HEK293 (cell line): ENCODE measurements around the gene PIK3AP1.

Source experiments
- CTCF ChIA-PET: fragments of 350-600 bp; formaldehyde crosslinking; extraction: SDS; loops from one replicate; lab custom pipeline; 2021; ENCODE audit warnings: antibody characterized with exemption; lab: Yijun Ruan, JAX
- POLR2A ChIA-PET: fragments of 300-600 bp; formaldehyde crosslinking; extraction: SDS; loops from one replicate; lab custom pipeline; 2020; ENCODE audit warnings: antibody characterized with exemption, inconsistent platforms; lab: Yijun Ruan, JAX
- H3K27ac ChIP-seq: fragments of 200-500 bp; sonication (Bioruptor generic); 2 replicates; pipeline ENCODE4 v1.5.1; 2014; ENCODE audit warnings: low read depth, low read length, control low read depth, inconsistent platforms; ENCODE audit errors: extremely low read depth
- H3K36me3 ChIP-seq, 2 experiments: fragments of 200-500 bp in 1 of 2; sonication (Bioruptor generic) in 1 of 2; 1 replicate in 1 of 2; 2 replicates in 1 of 2; pipeline ENCODE4 v1.5.1; 2014 to 2017; ENCODE audit warnings: inconsistent platforms in 2 of 2, low read length in 2 of 2; ENCODE audit not compliant: control insufficient read depth in 2 of 2, insufficient read depth in 1 of 2
- H3K4me1 ChIP-seq: fragments of 200-500 bp; sonication (Bioruptor generic); 2 replicates; pipeline ENCODE4 v1.5.1; 2014; ENCODE audit warnings: mild to moderate bottlenecking, low read length, inconsistent platforms; ENCODE audit not compliant: control insufficient read depth, insufficient read depth
- H3K4me3 ChIP-seq: 2 replicates; pipeline ENCODE4 v1.5.1; 2011; ENCODE audit warnings: low read depth, mild to moderate bottlenecking, control low read depth, low read length, moderate library complexity
- H3K9me3 ChIP-seq: fragments of 200-500 bp; sonication (Bioruptor generic); 2 replicates; pipeline ENCODE4 v1.5.1; 2014; ENCODE audit warnings: low read depth, low read length, inconsistent platforms; ENCODE audit not compliant: control insufficient read depth, insufficient read depth
- BCL11A ChIP-seq: fragments of 450-650 bp; formaldehyde crosslinking; IDR thresholded peaks from 2 replicates; pipeline ENCODE4 v1.5.1; 2016; ENCODE audit warnings: low read depth, missing biosample characterization, missing genetic modification characterization
- BCL11B ChIP-seq: fragments of 450-650 bp; formaldehyde crosslinking; IDR thresholded peaks from 2 replicates; pipeline ENCODE4 v1.5.1; 2016; ENCODE audit warnings: low read depth, missing biosample characterization, missing genetic modification characterization
- KLF1 ChIP-seq: fragments of 450-650 bp; formaldehyde crosslinking; IDR thresholded peaks from 2 replicates; pipeline ENCODE4 v1.5.1; 2016; ENCODE audit warnings: missing biosample characterization, missing genetic modification characterization
- SP2 ChIP-seq: fragments of 450-650 bp; formaldehyde crosslinking; IDR thresholded peaks from 2 replicates; pipeline ENCODE4 v1.5.1; 2016; ENCODE audit warnings: missing biosample characterization, missing genetic modification characterization
- WT1 ChIP-seq: fragments of 450-650 bp; formaldehyde crosslinking; IDR thresholded peaks from 2 replicates; pipeline ENCODE4 v1.5.1; 2016; ENCODE audit warnings: missing biosample characterization, missing genetic modification characterization
- ZBTB1 ChIP-seq: fragments of 450-650 bp; formaldehyde crosslinking; IDR thresholded peaks from 2 replicates; pipeline ENCODE4 v1.5.1; 2016; ENCODE audit warnings: missing biosample characterization, missing genetic modification characterization
- ZNF121 ChIP-seq: fragments of 450-650 bp; formaldehyde crosslinking; IDR thresholded peaks from 2 replicates; pipeline ENCODE4 v1.5.1; 2016; ENCODE audit warnings: missing biosample characterization, missing genetic modification characterization
- ZNF169 ChIP-seq: fragments of 450-650 bp; formaldehyde crosslinking; IDR thresholded peaks from 2 replicates; pipeline ENCODE4 v1.5.1; 2016; ENCODE audit warnings: missing biosample characterization, missing genetic modification characterization
- ZNF214 ChIP-seq: fragments of 450-650 bp; formaldehyde crosslinking; IDR thresholded peaks from 2 replicates; pipeline ENCODE4 v1.5.1; 2017; ENCODE audit warnings: missing biosample characterization, mild to moderate bottlenecking, missing genetic modification characterization, borderline replicate concordance
- ZNF24 ChIP-seq: fragments of 450-650 bp; formaldehyde crosslinking; IDR thresholded peaks from 2 replicates; pipeline ENCODE4 v1.5.1; 2016; ENCODE audit warnings: missing biosample characterization, missing genetic modification characterization
- ZNF248 ChIP-seq: fragments of 450-650 bp; formaldehyde crosslinking; IDR thresholded peaks from 2 replicates; pipeline ENCODE4 v1.5.1; 2017; ENCODE audit warnings: missing biosample characterization, missing genetic modification characterization
- ZNF266 ChIP-seq: fragments of 450-650 bp; formaldehyde crosslinking; IDR thresholded peaks from 2 replicates; pipeline ENCODE4 v1.5.1; 2016; ENCODE audit warnings: missing biosample characterization, missing genetic modification characterization, low read depth
- ZNF391 ChIP-seq: fragments of 450-650 bp; formaldehyde crosslinking; IDR thresholded peaks from 2 replicates; pipeline ENCODE4 v1.5.1; 2016; ENCODE audit warnings: low read depth, missing biosample characterization, missing genetic modification characterization, borderline replicate concordance
- ZNF510 ChIP-seq: fragments of 450-650 bp; formaldehyde crosslinking; IDR thresholded peaks from 2 replicates; pipeline ENCODE4 v1.5.1; 2018; ENCODE audit warnings: mild to moderate bottlenecking, missing genetic modification characterization, missing biosample characterization; ENCODE audit not compliant: insufficient replicate concordance
- ZNF529 ChIP-seq: fragments of 450-650 bp; formaldehyde crosslinking; IDR thresholded peaks from 2 replicates; pipeline ENCODE4 v1.5.1; 2017; ENCODE audit warnings: missing genetic modification characterization, missing biosample characterization; ENCODE audit not compliant: insufficient replicate concordance
- ZNF677 ChIP-seq: fragments of 450-650 bp; IDR thresholded peaks from 2 replicates; pipeline ENCODE4 v1.5.0; 2018; ENCODE audit warnings: missing biosample characterization, mild to moderate bottlenecking, missing genetic modification characterization, moderate library complexity
- TF ChIP-seq, protein P1 (sequence below): fragments of 450-650 bp; formaldehyde crosslinking; IDR thresholded peaks from 2 replicates; pipeline ENCODE4 v1.5.1; 2016; ENCODE audit warnings: missing biosample characterization, missing genetic modification characterization
- TF ChIP-seq, protein P2 (sequence below): fragments of 450-650 bp; formaldehyde crosslinking; IDR thresholded peaks from 2 replicates; pipeline ENCODE4 v1.5.1; 2016; ENCODE audit warnings: missing biosample characterization, missing genetic modification characterization
- TF ChIP-seq, protein P3 (sequence below): fragments of 450-650 bp; formaldehyde crosslinking; conservative IDR thresholded peaks from 2 replicates; pipeline ENCODE4 v1.5.1; 2016; ENCODE audit warnings: low read depth, missing biosample characterization, missing genetic modification characterization
- TF ChIP-seq, protein P4 (sequence below): fragments of 450-650 bp; formaldehyde crosslinking; IDR thresholded peaks from 2 replicates; pipeline ENCODE4 v1.5.1; 2016; ENCODE audit warnings: missing biosample characterization, missing genetic modification characterization

Gene PIK3AP1

DNA sequence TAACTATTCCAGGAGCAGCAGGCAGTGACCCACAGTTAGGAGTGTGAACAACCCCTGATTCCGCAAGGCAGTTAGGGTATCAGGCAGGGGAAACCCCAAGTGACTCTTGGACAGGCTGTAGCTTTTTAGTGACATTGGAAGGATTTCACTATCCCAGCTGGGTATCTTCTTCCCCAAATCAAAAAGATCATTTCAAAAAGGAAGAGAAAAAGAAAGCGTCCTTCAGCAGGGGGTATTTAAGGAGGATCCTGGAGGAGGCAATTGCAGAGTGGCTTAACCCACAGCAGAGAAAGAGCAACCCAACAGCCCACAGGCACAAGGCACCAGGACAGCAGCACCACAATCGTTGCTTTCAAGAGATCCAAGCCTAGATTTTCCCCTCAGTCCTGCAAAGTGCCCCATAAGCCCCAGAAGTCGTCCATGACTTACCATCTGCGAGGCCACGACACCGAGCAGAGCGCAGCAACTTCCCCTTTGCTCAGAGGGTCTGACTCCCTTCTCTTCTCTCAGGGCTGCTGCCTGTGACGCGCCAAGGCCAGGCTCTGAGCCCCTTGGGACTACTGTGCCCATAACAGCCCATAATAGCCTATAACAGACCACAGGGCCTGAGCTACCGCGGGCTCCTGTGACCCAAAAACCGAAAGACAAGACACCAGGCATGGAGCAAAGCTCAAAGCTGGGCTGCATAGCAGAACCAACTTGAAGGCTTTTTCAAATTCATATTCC is 19.8 kb downstream of the PIK3AP1 start:
- Histone ChIP-seq H3K27ac (no peak overlapping the region), H3K4me3 (no peak overlapping the region), H3K9me3 (no peaks in the 10 kb centered on the region), H3K36me3 (no peaks in the 10 kb centered on the region), H3K4me1 (no peaks in the 10 kb centered on the region)
- ChIA-PET POLR2A (no interaction called here), CTCF (no interaction called here)
- TF ChIP-seq KLF1 (tag by site-specific recombination) (no peak), ZNF266 (tag by site-specific recombination) (no peak), BCL11A (tag by site-specific recombination) (no peak), WT1 (tag by site-specific recombination) (no peak), ZNF677 (tag by site-specific recombination) (no peak), ZNF391 (tag by site-specific recombination) (no peak), ZNF169 (tag by site-specific recombination) (no peak), ZNF510 (tag by site-specific recombination) (no peak), ZNF214 (tag by site-specific recombination) (no peak), ZNF24 (tag by site-specific recombination) (no peak), ZNF529 (tag by site-specific recombination) (no peak), SP2 (tag by site-specific recombination) (no peak)
- TF ChIP-seq, protein P1, sequence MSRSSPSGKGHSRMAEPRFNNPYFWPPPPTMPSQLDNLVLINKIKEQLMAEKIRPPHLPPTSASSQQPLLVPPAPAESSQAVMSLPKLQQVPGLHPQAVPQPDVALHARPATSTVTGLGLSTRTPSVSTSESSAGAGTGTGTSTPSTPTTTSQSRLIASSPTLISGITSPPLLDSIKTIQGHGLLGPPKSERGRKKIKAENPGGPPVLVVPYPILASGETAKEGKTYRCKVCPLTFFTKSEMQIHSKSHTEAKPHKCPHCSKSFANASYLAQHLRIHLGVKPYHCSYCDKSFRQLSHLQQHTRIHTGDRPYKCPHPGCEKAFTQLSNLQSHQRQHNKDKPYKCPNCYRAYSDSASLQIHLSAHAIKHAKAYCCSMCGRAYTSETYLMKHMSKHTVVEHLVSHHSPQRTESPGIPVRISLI (tag by site-specific recombination) = no peak
- TF ChIP-seq, protein P2, sequence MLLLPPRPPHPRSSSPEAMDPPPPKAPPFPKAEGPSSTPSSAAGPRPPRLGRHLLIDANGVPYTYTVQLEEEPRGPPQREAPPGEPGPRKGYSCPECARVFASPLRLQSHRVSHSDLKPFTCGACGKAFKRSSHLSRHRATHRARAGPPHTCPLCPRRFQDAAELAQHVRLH (tag by site-specific recombination) = no peak
- TF ChIP-seq, protein P3, sequence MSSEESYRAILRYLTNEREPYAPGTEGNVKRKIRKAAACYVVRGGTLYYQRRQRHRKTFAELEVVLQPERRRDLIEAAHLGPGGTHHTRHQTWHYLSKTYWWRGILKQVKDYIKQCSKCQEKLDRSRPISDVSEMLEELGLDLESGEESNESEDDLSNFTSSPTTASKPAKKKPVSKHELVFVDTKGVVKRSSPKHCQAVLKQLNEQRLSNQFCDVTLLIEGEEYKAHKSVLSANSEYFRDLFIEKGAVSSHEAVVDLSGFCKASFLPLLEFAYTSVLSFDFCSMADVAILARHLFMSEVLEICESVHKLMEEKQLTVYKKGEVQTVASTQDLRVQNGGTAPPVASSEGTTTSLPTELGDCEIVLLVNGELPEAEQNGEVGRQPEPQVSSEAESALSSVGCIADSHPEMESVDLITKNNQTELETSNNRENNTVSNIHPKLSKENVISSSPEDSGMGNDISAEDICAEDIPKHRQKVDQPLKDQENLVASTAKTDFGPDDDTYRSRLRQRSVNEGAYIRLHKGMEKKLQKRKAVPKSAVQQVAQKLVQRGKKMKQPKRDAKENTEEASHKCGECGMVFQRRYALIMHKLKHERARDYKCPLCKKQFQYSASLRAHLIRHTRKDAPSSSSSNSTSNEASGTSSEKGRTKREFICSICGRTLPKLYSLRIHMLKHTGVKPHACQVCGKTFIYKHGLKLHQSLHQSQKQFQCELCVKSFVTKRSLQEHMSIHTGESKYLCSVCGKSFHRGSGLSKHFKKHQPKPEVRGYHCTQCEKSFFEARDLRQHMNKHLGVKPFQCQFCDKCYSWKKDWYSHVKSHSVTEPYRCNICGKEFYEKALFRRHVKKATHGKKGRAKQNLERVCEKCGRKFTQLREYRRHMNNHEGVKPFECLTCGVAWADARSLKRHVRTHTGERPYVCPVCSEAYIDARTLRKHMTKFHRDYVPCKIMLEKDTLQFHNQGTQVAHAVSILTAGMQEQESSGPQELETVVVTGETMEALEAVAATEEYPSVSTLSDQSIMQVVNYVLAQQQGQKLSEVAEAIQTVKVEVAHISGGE (tag by site-specific recombination) = no peak
- TF ChIP-seq, protein P4, sequence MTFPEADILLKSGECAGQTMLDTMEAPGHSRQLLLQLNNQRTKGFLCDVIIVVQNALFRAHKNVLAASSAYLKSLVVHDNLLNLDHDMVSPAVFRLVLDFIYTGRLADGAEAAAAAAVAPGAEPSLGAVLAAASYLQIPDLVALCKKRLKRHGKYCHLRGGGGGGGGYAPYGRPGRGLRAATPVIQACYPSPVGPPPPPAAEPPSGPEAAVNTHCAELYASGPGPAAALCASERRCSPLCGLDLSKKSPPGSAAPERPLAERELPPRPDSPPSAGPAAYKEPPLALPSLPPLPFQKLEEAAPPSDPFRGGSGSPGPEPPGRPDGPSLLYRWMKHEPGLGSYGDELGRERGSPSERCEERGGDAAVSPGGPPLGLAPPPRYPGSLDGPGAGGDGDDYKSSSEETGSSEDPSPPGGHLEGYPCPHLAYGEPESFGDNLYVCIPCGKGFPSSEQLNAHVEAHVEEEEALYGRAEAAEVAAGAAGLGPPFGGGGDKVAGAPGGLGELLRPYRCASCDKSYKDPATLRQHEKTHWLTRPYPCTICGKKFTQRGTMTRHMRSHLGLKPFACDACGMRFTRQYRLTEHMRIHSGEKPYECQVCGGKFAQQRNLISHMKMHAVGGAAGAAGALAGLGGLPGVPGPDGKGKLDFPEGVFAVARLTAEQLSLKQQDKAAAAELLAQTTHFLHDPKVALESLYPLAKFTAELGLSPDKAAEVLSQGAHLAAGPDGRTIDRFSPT (tag by site-specific recombination) = no peak

DNA sequence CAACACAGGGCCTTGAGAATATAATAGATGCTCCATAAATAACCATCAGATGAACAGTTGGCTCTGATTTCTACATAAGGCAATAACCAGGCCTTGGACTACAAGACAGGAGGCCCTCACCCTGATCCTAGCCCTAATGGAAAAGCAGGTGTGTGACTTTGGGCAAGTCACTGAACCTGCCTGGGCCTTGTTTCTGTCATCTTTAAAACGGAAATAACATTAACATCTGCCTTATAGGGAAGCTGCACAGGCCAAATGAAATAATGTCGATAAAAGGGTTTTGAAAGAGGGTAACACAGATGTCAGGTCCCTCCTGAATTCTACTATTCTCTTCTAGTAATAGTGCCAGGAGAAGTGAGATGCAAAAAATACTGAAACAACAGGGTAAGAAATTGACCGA is 20.7 kb downstream of the PIK3AP1 start:
- ChIA-PET POLR2A (no interaction called here), CTCF (no interaction called here)
- no peaks in the 10 kb centered on the region for H3K36me3 ChIP-seq
- H3K27ac ChIP-seq = no peak overlapping the region
- H3K9me3 ChIP-seq = no peaks in the 10 kb centered on the region
- TF ChIP-seq BCL11B (tag by site-specific recombination) = no peak
- no peak for TF ChIP-seq ZBTB1 (tag by site-specific recombination)
- TF ChIP-seq ZNF248 (tag by site-specific recombination) = no peak
- no peak for TF ChIP-seq ZNF121 (tag by site-specific recombination)
- no peak for TF ChIP-seq SP2 (tag by site-specific recombination)
- H3K4me1 ChIP-seq = no peaks in the 10 kb centered on the region
- H3K4me3 ChIP-seq = no peak overlapping the region
